HG03354 (cell line): ENCODE measurements around the gene TOMM70.
A peak's percentile ranks its signal among the peaks of the same experiment; 100 is the strongest.
"Not testable (repeated sequence)": the region's sequence is repeated elsewhere in the genome, so short reads cannot be mapped to it uniquely, and the experiment has no call there.

Experiments used
- ATAC-seq: cut with Tn5 transposase; IDR thresholded peaks from one replicate; pipeline ENCODE4 v1.9.1; 2021; ENCODE audit warnings: mild to moderate bottlenecking; ENCODE audit not compliant: unreplicated experiment, poor library complexity, severe bottlenecking

Gene TOMM70

GRCh38 chr3:100400780-100401673 lies at the start of gene TOMM70, which contains the start of gene LNP1:
Gene TOMM70, minus strand, starts transcription at chr3:100401089. Its CDS starts 140 bp downstream, at chr3:100400949.
Gene LNP1, plus strand, starts transcription at chr3:100401539. Its CDS starts 28,191 bp downstream, at chr3:100429730.
- ATAC-seq = peak; percentile 89

GRCh38 chr3:100449214-100449613 lies 48.3 kb upstream of the TOMM70 start:
- no peak for ATAC-seq

GRCh38 chr3:100448079-100448478 lies 47.2 kb upstream of the TOMM70 start:
- ATAC-seq = no peak

- ATAC-seq = not testable (repeated sequence)
Measured at GRCh38 chr3:100447067-100447466, 46.2 kb upstream of the TOMM70 start.

GRCh38 chr3:100443690-100444089 lies 42.8 kb upstream of the TOMM70 start:
- ATAC-seq = no peak

GRCh38 chr3:100440895-100441294 lies 40.0 kb upstream of the TOMM70 start:
- no peak for ATAC-seq

GRCh38 chr3:100438623-100438974 lies 37.7 kb upstream of the TOMM70 start:
- no peak for ATAC-seq

- ATAC-seq = no peak
Measured at GRCh38 chr3:100437721-100438622, 37.1 kb upstream of the TOMM70 start.

GRCh38 chr3:100436951-100437350 lies 36.1 kb upstream of the TOMM70 start:
- no peak for ATAC-seq

- ATAC-seq = no peak
Measured at GRCh38 chr3:100429187-100429716, 28.4 kb upstream of the TOMM70 start.

- no peak for ATAC-seq
Measured at GRCh38 chr3:100427699-100428098, 26.8 kb upstream of the TOMM70 start.

GRCh38 chr3:100426067-100426682 lies 25.3 kb upstream of the TOMM70 start:
- ATAC-seq = no peak

GRCh38 chr3:100425316-100425715 lies 24.4 kb upstream of the TOMM70 start:
- no peak for ATAC-seq

GRCh38 chr3:100424261-100424660 lies 23.4 kb upstream of the TOMM70 start:
- ATAC-seq = no peak

- no peak for ATAC-seq
Measured at GRCh38 chr3:100423611-100424010, 22.7 kb upstream of the TOMM70 start.

GRCh38 chr3:100420885-100421284 lies 20.0 kb upstream of the TOMM70 start:
- no peak for ATAC-seq

- no peak for ATAC-seq
Measured at GRCh38 chr3:100419406-100419805, 18.5 kb upstream of the TOMM70 start.

- no peak for ATAC-seq
Measured at GRCh38 chr3:100416863-100417262, 16.0 kb upstream of the TOMM70 start.

GRCh38 chr3:100416176-100416575 lies 15.3 kb upstream of the TOMM70 start:
- ATAC-seq = no peak

GRCh38 chr3:100413613-100414012 lies 12.7 kb upstream of the TOMM70 start:
- no peak for ATAC-seq
